ENCODE measurements around the gene CCDC141.

- TF ChIP-seq EZH2phosphoT487 (IDR thresholded peaks at IDR 0.05; ENCODE audit: low read length) (no peak), CTCF (IDR thresholded peaks at IDR 0.05; ENCODE audit: low read length) (no peak)
Observed at GRCh38 chr2:178962805-178963433, 87.0 kb downstream of the CCDC141 start.

Data from MM.1S (cell line).